SIG-M5 treated with dmso at 0.1 percent for 504 hours (cell line): Measurements from ENCODE around the gene WASHC1.
"Not testable (repeated sequence)": the region's sequence is repeated elsewhere in the genome, so short reads cannot be mapped to it uniquely, and the experiment has no call there.

Experiments
- DNase-seq: peaks from one replicate; lab custom pipeline; 2025; ENCODE audit not compliant: unreplicated experiment; lab: John Stamatoyannopoulos, UW

Gene WASHC1, protein sequence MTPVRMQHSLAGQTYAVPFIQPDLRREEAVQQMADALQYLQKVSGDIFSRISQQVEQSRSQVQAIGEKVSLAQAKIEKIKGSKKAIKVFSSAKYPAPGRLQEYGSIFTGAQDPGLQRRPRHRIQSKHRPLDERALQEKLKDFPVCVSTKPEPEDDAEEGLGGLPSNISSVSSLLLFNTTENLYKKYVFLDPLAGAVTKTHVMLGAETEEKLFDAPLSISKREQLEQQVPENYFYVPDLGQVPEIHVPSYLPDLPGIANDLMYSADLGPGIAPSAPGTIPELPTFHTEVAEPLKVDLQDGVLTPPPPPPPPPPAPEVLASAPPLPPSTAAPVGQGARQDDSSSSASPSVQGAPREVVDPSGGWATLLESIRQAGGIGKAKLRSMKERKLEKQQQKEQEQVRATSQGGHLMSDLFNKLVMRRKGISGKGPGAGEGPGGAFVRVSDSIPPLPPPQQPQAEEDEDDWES

DNA sequence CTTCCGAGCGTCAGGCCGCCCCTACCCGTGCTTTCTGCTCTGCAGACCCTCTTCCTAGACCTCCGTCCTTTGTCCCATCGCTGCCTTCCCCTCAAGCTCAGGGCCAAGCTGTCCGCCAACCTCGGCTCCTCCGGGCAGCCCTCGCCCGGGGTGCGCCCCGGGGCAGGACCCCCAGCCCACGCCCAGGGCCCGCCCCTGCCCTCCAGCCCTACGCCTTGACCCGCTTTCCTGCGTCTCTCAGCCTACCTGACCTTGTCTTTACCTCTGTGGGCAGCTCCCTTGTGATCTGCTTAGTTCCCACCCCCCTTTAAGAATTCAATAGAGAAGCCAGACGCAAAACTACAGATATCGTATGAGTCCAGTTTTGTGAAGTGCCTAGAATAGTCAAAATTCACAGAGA, at the start of gene WASHC1:
Gene WASHC1, minus strand, starts transcription at position 101 of the 400 bp plus-strand sequence. CDS start 4,457 bp downstream, outside the sequence.
- DNase-seq = not testable (repeated sequence)

DNA sequence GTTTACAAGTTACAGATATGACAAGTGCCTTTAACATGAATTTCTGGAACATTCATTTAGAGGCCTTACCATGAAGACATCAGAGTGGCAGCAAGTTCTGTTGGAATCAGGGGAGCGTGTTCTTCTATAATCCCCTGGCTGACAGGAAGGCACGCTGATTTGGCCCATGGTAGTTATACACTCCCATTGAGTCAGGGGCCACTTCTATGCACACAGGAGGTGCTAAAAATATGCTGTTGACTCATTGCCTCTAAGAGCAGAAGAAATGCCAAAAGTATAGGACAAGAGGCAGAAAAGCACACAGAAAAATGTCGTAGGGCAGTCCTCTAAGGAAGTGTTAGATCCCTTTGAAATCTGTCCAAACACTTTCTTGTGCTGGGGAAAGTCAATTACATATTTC, 49.1 kb upstream of the WASHC1 start:
- not testable (repeated sequence) for DNase-seq

DNA sequence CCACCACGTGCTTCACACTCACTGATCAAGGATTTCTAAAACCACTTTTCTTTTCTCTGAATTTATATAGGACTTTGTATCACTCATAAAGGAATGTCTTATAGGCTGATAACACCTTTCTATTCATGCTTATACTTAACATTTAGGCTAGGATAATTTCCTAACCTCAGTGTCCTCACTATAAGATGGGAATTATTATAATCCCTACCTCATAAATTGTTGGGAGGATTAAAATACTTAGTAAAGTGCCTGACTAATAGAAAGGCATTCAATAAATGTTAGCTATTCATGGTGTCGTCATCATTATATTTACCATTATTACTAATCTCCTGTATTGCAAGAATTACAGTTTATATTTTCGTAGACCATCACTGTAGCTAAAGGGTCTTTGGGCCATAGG, 47.1 kb upstream of the WASHC1 start:
- not testable (repeated sequence) for DNase-seq

DNA sequence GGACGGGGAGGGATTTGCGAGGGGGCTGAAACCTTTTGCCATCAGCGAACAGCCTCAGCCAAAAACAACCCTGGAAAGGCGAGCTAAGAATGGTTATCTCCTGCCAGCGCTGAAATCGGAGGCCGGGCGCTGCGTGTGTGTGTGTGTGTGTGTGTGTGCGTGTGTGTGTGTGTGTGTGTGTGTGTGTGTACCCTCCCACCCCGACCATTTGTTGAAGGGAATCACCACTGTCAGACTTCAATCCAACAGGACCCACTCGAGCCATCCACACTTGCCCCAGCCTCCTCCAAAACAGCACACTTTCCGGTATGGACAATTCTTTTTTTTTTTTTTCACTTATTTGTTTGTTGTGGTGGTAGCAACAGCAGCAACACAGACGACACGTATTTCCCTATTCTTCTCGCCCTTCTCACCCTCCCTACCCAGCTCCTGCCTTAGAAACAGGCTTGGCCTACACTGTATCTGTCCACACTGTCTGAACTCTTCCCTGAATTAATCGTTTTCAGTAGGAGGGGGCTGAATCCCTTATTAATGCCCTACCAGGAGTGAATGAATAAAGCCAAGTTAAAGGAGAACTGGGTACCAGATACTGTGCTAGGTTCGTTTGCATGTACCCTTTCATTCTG, 44.8 kb upstream of the WASHC1 start:
- DNase-seq = not testable (repeated sequence)

DNA sequence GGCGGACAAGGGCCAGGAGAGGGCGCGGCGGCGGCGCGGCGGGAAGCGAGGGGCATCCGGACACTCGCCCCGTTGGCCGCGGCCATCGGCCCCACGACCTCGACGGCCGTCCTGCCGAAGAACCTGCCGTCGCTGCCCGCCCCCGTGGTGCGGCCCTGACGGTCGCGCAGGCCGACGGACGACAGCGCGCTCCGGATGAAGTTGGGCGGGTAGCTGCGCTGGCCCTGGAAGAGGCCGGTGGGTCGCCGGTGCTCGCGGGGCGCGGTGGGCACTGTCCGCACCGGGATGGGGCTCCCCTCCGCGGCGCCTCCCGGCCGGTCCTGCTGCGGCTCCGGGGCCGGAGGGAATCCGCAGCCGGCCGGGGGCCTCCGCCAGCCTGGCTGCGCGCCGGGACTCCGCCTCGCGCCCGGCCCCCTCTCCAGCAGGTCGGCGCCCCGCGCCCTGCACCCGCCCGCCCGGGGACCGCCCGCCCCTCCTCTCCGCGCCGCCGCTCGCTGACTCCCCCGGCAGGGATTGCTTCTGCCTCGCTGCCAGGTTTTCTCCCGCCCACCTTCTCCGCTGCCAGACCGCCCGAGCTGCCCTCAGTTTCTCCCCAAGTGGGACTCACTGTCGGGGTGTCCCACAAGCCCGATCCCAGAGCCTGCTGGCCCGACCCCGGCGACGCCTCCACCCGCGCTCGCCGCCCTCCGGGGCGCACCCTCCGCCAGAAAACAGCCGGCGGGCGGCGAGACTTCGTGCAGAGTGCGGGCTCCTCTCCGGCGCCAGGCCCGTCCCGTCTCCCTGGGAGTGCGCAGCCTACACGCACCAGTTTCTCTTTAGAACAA, 44.0 kb upstream of the WASHC1 start:
- not testable (repeated sequence) for DNase-seq

DNA sequence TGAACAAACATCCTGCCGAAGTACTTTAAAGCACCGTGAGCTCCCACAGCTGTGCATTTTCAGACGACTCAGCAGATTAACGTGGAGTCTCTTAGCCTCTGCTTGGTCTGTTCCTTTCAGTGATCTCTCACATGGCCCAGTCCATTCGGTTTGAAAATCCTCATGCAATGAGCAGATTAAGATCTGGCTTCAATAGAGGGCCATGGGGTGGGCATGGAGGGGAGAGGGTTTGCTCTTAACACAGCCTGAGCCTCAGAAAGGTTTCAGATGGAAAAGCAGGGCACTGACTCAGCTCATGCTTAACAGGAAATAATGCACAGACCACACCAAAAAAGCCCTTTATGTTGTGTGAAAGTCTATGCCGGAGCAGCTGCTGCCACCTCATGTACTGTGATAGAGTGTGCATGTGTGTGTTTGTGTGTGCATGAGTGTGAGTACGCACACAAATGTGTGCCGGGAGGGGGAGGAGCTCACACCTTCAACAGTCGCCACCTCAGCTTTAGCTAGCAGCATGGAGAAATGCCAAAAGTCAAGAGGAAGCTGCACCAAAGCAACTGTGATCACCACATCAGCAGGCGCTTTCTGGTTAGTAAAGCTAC, 33.9 kb upstream of the WASHC1 start:
- DNase-seq = not testable (repeated sequence)

DNA sequence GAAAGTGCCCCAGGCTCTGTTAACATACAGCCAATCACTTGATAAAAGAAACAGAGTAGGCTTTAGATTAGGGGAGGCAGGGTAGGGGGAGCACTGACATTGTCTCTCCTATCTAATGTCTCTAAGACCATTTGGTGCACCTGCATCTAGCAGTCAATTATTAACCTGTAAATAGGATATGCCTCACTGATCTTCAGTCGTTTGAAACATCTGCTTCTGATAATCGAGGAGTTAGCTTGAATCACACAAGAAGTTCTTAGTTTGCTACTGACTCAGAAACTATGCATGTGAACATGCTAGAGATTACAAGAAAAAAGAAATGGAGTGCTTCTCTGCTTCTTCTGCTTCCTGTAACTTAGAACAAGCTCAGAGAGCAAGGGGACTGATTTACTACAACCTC, 23.4 kb upstream of the WASHC1 start:
- DNase-seq = not testable (repeated sequence)

DNA sequence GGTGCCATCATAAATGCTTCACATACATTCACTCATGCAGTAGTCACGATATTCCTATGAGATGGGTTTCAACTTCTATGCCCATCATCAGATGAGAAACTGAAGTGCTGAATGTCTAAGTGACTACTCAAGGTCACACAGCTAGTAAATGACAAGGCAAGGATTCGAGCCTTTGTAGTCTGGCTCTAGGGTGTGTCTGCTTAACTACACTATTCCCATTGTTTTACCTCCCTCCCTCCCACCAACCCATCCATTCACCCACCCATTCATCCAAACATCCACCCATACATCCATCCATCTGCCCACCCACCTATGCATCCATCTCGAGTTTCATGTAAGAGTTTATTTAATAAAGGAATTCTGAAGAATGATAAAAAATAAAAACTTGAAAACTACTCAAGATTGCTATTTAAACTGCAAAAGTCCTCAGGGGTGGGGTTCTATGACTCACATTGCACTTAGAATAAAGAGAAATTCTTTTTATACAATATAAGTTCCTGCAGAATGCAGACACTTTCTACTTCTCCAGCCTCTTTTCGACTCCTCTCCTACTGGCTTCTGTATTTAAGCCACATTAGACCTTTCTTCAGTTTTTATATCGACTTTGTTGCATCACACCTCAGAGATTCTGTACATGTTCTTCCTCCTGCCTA, 19.1 kb upstream of the WASHC1 start:
- DNase-seq = not testable (repeated sequence)

DNA sequence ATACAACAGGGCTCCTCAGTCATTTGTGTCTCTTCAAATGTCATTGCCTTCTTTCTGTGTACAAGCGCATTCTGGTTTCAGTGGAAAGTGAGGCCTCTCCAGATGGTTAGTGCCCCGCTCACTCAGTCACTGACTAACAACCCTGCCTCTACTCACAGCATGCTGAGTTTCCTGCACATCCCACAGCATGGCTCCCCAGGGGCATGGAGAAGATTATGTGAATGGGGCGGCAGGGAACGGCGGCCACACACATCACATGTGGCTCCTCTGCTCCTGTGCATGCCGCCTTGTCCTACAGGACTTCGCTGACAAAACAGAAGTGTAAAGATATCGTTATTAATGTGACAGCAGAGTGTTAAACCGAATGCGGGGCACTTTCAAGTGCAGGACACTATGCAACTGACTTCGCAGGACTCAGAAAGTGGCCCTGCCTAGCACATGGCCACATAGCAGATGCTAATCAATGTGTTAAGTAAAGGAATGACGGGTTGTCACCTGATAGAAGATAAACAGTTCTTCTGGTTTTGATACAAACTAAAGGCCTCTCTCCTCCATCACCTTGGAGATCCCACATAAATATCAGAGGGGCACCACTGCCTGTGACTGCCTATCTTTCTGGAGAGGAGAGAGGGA, 17.5 kb upstream of the WASHC1 start:
- DNase-seq = not testable (repeated sequence)

DNA sequence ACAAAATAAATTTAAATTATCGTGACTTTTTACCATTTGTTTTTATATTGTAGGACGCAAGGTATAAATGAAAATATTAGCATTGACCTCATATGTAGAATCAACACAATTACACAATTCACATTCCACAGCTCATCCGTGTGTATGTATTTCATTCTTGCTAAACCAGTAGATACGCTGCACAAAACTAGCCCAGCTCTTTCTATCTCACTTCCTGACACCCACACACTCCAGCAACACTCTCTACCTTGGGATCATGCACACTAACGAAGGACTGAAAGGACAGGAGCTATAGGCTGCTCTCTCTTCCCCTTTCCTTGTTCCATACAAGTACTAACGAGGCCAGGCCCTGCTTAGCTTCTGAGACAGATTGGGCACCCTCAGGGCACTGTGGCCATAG, 16.9 kb upstream of the WASHC1 start:
- DNase-seq = not testable (repeated sequence)

DNA sequence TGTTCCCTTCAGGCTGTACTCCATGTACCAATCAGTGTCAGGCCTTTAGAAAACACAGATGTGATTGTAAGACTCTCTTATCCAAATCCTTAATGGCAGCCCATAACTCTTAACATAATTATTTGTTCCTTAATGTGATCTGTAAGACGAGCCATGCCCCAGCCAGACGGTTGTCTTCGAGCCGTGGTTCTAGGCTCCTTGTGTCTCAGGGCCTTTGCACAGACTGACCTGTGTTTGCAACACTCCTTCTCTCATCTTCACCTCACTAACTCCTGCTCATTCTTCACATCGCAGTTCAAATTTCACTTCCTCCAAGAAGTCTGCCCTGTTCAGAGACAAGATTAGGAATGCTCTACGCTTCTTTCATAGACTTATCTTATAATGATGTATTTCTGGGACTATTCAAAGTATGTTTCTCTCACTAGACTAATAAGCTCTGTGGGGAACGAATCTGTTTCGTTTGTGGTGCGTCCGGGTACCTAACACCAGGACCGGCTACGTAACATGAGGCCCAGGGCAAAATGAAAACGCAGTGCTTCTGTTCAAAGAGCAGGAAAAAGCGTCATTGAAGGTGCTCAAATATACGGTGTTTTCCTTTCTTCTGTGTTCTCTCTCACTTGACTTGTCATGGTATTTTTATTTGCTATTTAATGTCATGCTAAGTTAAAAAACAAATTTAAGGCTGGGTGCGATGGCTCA, 16.1 kb upstream of the WASHC1 start:
- DNase-seq = not testable (repeated sequence)

DNA sequence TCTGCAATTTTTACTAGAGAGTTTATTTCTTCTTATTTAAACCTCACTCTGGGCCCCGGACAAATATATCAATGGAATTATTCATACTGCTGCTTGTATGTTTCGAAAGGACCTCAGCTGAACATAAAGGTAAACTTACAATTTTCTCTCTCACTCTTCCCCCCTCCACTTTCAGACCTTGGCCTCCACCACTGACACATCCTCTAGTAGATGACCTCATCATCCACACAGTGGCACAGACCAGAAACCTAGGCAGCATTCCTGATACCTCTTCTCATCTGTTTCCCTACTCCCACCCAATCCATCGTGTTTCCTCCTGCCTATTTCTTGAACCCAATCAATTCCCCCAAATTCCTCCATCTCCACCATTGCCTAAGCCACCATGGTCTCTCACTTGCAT, 15.2 kb upstream of the WASHC1 start:
- not testable (repeated sequence) for DNase-seq

DNA sequence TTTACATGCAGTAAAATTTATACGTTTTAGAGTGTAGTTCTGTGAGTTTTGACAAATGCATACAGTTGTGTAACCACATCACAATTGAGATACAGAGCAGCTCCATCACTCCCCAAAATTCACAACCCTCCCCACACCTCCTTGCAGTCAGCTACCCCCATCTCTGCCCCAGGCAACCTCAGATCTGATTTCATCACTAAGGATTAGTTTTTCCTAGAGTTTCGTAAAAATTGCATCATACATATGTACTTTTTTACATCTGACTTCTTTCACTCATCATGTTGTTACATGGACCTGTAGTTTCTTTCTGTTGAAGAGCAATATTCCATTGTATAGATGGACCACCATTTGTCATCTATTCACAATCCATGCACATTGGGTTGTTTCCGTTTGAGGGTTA, 14.4 kb upstream of the WASHC1 start:
- not testable (repeated sequence) for DNase-seq

DNA sequence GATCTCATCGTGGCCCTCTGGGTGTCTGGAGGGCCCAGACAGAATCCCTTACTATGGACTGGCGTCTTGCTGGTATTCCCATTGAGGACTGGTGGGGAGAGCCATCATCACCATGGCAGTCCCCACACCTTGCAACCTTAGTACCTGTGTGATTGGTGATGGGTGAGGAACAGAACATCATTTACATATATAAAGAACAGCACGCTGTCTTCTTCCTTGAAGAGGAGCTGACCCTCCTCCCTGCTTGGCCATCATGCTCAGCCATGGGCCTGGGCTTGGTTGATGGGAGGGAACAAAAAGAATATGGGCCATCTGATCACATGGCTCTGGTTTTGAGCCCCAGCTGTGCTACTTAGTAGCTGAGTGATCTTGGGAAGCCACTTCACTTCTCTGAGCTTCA, 13.9 kb upstream of the WASHC1 start:
- not testable (repeated sequence) for DNase-seq

DNA sequence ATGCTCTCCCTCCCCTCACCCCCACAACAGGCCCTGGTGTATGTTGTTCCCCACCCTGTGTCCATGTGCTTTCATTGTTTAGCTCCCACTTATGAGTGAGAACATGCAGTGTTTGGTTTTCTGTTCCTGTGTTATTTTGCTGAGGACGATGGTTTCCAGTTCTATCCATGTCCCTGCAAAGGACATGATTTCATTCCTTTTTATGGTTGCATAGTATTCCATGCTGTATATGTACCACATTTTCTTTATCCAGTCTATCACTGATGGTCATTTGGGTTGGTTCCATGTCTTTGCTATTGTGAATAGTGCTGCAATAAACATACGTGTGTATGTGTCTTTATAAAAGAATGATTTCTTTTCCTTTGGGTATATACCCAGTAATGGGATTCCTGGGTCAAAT, 12.6 kb upstream of the WASHC1 start:
- not testable (repeated sequence) for DNase-seq

DNA sequence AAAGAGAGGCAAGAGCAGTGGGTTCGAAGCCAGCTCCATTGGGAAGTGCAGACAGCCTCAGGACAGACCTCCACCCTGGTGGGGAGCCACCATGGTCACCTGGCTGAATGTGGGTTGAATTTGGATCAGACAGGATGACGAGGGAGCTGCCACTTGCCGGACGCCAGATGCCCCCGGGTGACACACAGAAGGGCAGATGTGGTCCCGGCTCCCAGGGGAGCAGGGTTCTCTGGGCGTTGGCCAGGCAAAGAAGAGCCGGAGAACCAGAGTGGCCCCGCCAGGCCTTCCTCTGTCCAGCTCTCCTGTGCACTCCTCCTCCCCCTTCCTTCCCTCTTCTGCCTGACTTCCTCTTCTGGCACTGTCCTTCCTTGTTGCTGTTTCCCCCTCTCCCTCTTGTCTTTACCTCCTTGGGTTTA, 12.0 kb upstream of the WASHC1 start:
- DNase-seq = not testable (repeated sequence)

DNA sequence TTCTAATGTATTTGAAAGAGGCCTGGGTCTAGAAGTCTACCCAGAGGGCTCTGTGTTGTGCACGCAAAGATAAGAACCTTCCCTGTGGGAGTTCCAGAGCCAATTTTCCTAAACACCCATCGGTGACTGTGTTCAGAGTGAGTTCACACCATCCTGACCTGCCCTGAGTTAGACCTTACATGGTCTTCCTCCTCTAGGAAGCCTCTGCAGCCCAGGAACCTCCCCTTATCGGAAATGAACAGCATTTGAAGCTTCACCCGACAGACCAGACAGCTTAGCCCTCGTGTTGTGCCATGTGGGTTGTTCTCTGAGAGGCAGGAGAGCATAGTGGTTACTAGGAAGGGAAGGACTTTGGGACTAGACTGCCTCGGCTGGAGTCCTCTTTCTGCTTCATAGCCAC, 3.1 kb upstream of the WASHC1 start:
- DNase-seq = not testable (repeated sequence)

DNA sequence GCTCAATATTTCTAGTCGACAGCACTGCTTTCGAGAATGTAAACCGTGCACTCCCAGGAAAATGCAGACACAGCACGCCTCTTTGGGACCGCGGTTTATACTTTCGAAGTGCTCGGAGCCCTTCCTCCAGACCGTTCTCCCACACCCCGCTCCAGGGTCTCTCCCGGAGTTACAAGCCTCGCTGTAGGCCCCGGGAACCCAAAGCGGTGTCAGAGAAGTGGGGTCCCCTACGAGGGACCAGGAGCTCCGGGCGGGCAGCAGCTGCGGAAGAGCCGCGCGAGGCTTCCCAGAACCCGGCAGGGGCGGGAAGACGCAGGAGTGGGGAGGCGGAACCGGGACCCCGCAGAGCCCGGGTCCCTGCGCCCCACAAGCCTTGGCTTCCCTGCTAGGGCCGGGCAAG, 481 bp downstream of the WASHC1 start:
- DNase-seq = not testable (repeated sequence)

DNA sequence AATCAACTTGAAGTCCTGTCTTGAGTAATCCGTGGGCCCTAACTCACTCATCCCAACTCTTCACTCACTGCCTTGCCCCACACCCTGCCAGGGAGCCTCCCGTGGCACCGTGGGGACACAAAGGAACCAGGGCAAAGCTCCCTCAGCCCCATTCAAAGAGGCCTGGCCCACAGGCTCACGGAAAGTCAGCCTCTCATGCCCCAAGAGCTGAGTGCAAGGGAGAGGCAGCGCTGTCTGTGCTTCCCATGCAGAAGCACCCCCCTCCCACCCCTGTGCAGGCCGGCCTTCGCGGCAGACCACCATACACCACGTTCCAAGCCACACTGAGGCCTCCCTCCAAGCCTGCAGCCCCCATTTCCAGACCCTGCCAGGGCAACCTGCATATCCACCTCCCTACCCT, 7.6 kb downstream of the WASHC1 start:
- not testable (repeated sequence) for DNase-seq
